ENCODE results near the gene CDH23.

The CDH23 gene

GRCh38 chr10:71661779-71662336 is 265.1 kb downstream of the CDH23 start:
- Histone ChIP-seq H3K4me1 (ENCODE audit: control insufficient read depth, low read length) (peaks cover 68% of the 10 kb centered on the region), H3K27me3 (ENCODE audit: control insufficient read depth, low read length) (no peaks in the 10 kb centered on the region), H3K4me3 (ENCODE audit: low read length) (no peak overlapping the region)

GRCh38 chr10:71663311-71663710 is 266.6 kb downstream of the CDH23 start:
- Histone ChIP-seq H3K9me2 (replicated peaks; ENCODE audit: control insufficient read depth, low read length) (no peaks in the 10 kb centered on the region), H3K36me3 (ENCODE audit: control insufficient read depth, low read length) (no peaks in the 10 kb centered on the region), H4K20me1 (ENCODE audit: control insufficient read depth, insufficient read depth, low read depth, low read length) (no peaks in the 10 kb centered on the region), H3K27ac (ENCODE audit: low read depth, low read length) (no peak overlapping the region), H3K79me2 (ENCODE audit: control insufficient read depth, low read length) (no peaks in the 10 kb centered on the region), H3K4me3 (ENCODE audit: low read length) (no peak overlapping the region), H3K4me2 (ENCODE audit: low read length) (no peak overlapping the region), H3K9me3 (ENCODE audit: control insufficient read depth, insufficient read depth, low read length) (peaks cover 5% of the 10 kb centered on the region; the same call in 1 of the 2 replicates), H3F3A (ENCODE audit: control insufficient read depth, insufficient read depth) (peaks cover 16% of the 10 kb centered on the region), H3K4me1 (ENCODE audit: control insufficient read depth, low read length) (peaks cover 72% of the 10 kb centered on the region), H3K27me3 (ENCODE audit: control insufficient read depth, low read length) (no peaks in the 10 kb centered on the region)
- TF ChIP-seq EZH2phosphoT487 (IDR thresholded peaks at IDR 0.05; ENCODE audit: borderline replicate concordance, low read length) (no peak), CTCF (IDR thresholded peaks at IDR 0.05; ENCODE audit: low read depth, low read length, poor library complexity, severe bottlenecking) (no peak)

More at GRCh38 chr10:71661779-71662336, 265.1 kb downstream of the CDH23 start:
- peaks cover 10% of the 10 kb centered on the region for H3F3A ChIP-seq (ENCODE audit: control insufficient read depth, insufficient read depth)
- TF ChIP-seq EZH2phosphoT487 (IDR thresholded peaks at IDR 0.05; ENCODE audit: borderline replicate concordance, low read length) (no peak), CTCF (IDR thresholded peaks at IDR 0.05; ENCODE audit: low read depth, low read length, poor library complexity, severe bottlenecking) (no peak)
- no peaks in the 10 kb centered on the region for H3K79me2 ChIP-seq (ENCODE audit: control insufficient read depth, low read length)
- no peak overlapping the region for H3K27ac ChIP-seq (ENCODE audit: low read depth, low read length)
- no peak overlapping the region for H3K4me2 ChIP-seq (ENCODE audit: low read length)
- H3K36me3 ChIP-seq (ENCODE audit: control insufficient read depth, low read length): no peaks in the 10 kb centered on the region
- no peaks in the 10 kb centered on the region for H3K9me2 ChIP-seq (replicated peaks; ENCODE audit: control insufficient read depth, low read length)
- no peaks in the 10 kb centered on the region for H4K20me1 ChIP-seq (ENCODE audit: control insufficient read depth, insufficient read depth, low read depth, low read length)
- peaks cover 5% of the 10 kb centered on the region; the same call in 1 of the 2 replicates for H3K9me3 ChIP-seq (ENCODE audit: control insufficient read depth, insufficient read depth, low read length)

GRCh38 chr10:71664585-71664984 is 267.9 kb downstream of the CDH23 start:
- Histone ChIP-seq H3F3A (ENCODE audit: control insufficient read depth, insufficient read depth) (peaks cover 16% of the 10 kb centered on the region), H3K9me3 (ENCODE audit: control insufficient read depth, insufficient read depth, low read length) (peaks cover 5% of the 10 kb centered on the region; the same call in 1 of the 2 replicates), H3K9me2 (replicated peaks; ENCODE audit: control insufficient read depth, low read length) (no peaks in the 10 kb centered on the region), H3K4me1 (ENCODE audit: control insufficient read depth, low read length) (peaks cover 66% of the 10 kb centered on the region), H3K79me2 (ENCODE audit: control insufficient read depth, low read length) (no peaks in the 10 kb centered on the region), H3K27me3 (ENCODE audit: control insufficient read depth, low read length) (no peaks in the 10 kb centered on the region), H3K36me3 (ENCODE audit: control insufficient read depth, low read length) (no peaks in the 10 kb centered on the region), H4K20me1 (ENCODE audit: control insufficient read depth, insufficient read depth, low read depth, low read length) (no peaks in the 10 kb centered on the region), H3K27ac (ENCODE audit: low read depth, low read length) (no peak overlapping the region), H3K4me2 (ENCODE audit: low read length) (no peak overlapping the region), H3K4me3 (ENCODE audit: low read length) (no peak overlapping the region)
- TF ChIP-seq CTCF (IDR thresholded peaks at IDR 0.05; ENCODE audit: low read depth, low read length, poor library complexity, severe bottlenecking): no peak
- no peak for TF ChIP-seq EZH2phosphoT487 (IDR thresholded peaks at IDR 0.05; ENCODE audit: borderline replicate concordance, low read length)
